Measurements from ENCODE around the gene GNB2.

Gene GNB2

GRCh38 chr7:100686201-100686821 lies 12.8 kb downstream of the GNB2 start:
- H3K4me3 ChIP-seq (ENCODE audit: low read depth, low read length), result no peak overlapping the region
- no peaks in the 10 kb centered on the region for H3K27me3 ChIP-seq (ENCODE audit: control insufficient read depth, insufficient read depth, low read length)
- peaks cover 84% of the 10 kb centered on the region for H3K36me3 ChIP-seq (ENCODE audit: control insufficient read depth, insufficient read depth, low read length)
- no peaks in the 10 kb centered on the region for H3K9me3 ChIP-seq (ENCODE audit: control insufficient read depth, insufficient read depth, low read length)
- no peak overlapping the region for H3K9ac ChIP-seq (ENCODE audit: low read depth, low read length)
- no peaks in the 10 kb centered on the region for H3K4me1 ChIP-seq (ENCODE audit: control insufficient read depth, insufficient read depth, low read length)

DNA sequence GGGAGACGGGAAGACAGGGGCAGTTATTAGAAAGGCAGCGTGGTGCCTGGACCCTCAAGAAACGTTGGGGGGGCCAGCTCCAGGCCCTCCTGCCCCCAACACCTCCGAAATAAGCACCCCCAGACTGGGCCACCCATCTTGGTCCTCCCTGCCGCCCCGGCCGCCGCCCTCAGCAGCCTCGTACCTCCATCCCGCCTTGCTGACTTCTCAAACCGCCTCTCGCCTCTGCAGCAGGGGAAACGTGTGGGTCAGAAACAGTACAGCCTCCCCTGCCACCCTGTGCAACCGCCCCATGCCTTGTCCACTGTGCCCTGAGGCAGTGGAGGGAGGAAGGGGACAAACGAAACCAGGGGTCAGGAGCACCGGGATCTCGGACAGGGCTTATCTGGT lies 13.3 kb downstream of the GNB2 start:
- Histone ChIP-seq H3K4me1 (ENCODE audit: control insufficient read depth, insufficient read depth, low read length) (peaks cover under 1% of the 10 kb centered on the region), H3K36me3 (ENCODE audit: control insufficient read depth, insufficient read depth, low read length) (peaks cover 80% of the 10 kb centered on the region), H3K4me3 (ENCODE audit: low read depth, low read length) (no peak overlapping the region), H3K27me3 (ENCODE audit: control insufficient read depth, insufficient read depth, low read length) (no peaks in the 10 kb centered on the region), H3K9ac (ENCODE audit: low read depth, low read length) (no peak overlapping the region), H3K9me3 (ENCODE audit: control insufficient read depth, insufficient read depth, low read length) (no peaks in the 10 kb centered on the region)

- H3K4me1 ChIP-seq (ENCODE audit: control insufficient read depth, insufficient read depth, low read length), result peaks cover 4% of the 10 kb centered on the region
- H3K9me3 ChIP-seq (ENCODE audit: control insufficient read depth, insufficient read depth, low read length), result no peaks in the 10 kb centered on the region
- peaks cover 76% of the 10 kb centered on the region for H3K36me3 ChIP-seq (ENCODE audit: control insufficient read depth, insufficient read depth, low read length)
- H3K9ac ChIP-seq (ENCODE audit: low read depth, low read length), result no peak overlapping the region
- no peaks in the 10 kb centered on the region for H3K27me3 ChIP-seq (ENCODE audit: control insufficient read depth, insufficient read depth, low read length)
- H3K4me3 ChIP-seq (ENCODE audit: low read depth, low read length), result no peak overlapping the region
These were observed 13.7 kb downstream of the GNB2 start for GRCh38 chr7:100687261-100687660.

DNA sequence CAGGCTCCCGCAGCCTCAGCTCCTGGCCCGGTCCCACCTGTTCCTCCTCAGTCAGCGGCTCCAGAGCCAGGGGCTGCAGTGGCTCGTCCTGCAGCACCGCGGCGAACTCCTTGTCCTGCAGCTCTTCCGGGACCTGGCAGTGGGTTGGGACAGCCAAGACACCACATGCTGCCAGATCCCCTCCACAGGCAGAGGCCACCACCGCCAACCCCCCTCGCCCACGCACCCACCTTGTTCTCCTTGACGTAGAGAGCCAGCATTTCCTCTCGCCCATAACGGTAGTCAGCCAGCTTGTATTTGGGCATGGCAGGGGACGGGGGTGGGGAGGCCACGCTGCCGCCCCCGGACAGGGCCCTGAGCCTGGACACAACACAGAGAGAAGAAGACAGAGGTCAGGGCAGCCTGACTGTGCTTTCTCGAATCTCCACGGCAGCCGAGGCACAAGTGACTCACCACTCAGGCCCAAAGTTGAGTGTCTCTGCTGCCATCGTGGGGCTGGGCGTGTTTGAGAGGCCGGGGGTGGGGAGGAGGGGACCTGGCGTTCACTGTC lies 14.3 kb downstream of the GNB2 start:
- Histone ChIP-seq H3K9ac (ENCODE audit: low read depth, low read length) (no peak overlapping the region), H3K4me1 (ENCODE audit: control insufficient read depth, insufficient read depth, low read length) (peaks cover 6% of the 10 kb centered on the region), H3K9me3 (ENCODE audit: control insufficient read depth, insufficient read depth, low read length) (no peaks in the 10 kb centered on the region), H3K4me3 (ENCODE audit: low read depth, low read length) (no peak overlapping the region), H3K36me3 (ENCODE audit: control insufficient read depth, insufficient read depth, low read length) (peaks cover 70% of the 10 kb centered on the region), H3K27me3 (ENCODE audit: control insufficient read depth, insufficient read depth, low read length) (no peaks in the 10 kb centered on the region)

DNA sequence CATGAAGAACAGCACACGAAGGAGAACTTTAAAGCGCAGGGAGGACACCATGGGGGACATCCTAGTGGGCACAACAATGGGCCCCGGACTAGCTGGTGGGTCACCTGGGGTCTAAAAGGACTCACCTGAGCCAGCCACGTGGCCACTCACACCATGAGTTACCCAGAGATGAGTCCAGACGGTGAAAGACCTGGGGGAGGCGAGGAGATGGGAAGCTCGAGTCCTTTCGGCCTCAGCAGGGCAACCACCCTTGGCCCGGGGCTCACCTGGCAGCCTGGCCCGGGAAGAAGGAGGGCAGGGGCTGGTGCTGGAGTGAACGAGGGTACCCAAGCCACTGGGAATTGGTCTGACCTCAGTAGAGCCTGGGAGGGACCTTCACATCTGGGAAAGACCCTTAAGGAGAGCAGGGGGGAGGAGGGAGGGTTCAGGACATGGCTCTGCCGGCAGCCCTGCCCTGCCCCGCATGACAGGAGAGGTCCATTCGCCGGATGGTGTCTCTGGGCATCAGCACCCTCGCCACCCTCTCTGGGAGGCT lies 14.9 kb downstream of the GNB2 start:
- H3K27me3 ChIP-seq (ENCODE audit: control insufficient read depth, insufficient read depth, low read length), result no peaks in the 10 kb centered on the region
- H3K36me3 ChIP-seq (ENCODE audit: control insufficient read depth, insufficient read depth, low read length), result peaks cover 64% of the 10 kb centered on the region
- H3K4me1 ChIP-seq (ENCODE audit: control insufficient read depth, insufficient read depth, low read length), result peaks cover 6% of the 10 kb centered on the region
- no peaks in the 10 kb centered on the region for H3K9me3 ChIP-seq (ENCODE audit: control insufficient read depth, insufficient read depth, low read length)
- H3K4me3 ChIP-seq (ENCODE audit: low read depth, low read length), result no peak overlapping the region
- H3K9ac ChIP-seq (ENCODE audit: low read depth, low read length), result no peak overlapping the region

DNA sequence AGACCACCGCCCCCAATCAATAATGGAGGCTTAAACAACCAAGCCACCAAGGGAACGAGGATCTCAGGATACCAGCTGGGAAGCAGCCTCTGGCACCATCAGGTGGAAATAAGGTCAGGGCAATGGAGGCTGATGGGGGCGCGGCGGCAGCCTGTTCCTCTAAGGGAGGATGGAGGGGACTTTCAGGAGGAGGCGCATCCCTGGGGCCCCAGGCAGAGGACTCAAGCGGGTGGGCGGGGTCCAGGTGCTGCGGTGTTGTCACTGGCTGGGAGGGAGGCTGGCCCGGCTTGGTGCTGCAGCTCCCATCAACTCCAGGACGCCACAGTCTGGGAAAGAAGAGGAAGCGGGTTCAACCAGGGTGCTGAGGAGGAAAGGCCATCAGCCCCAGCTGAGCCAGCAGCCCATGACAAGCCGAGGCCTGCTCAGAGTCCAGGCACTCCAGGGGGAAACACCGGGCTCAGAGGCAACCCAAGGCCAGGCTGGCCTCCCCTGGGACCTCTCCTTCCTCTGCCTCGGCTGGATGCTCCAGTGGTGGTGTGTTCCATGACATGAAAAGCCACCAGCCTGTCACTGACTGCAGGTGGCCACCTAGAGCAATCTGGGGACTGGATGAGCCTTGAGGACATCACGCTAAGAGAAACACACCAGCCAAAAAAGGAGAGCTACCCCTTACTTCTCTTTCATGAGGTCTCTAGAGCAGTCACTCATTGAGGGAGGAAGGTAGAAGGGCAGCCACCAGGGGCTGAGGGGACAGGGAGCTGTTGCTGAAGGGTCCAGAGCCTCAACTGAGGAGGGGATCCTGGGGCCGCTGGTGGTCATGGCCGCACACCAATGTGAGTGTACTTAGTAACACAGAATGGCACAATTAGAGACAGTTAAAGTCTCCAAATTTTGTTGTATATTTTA lies 15.9 kb downstream of the GNB2 start:
- peaks cover 6% of the 10 kb centered on the region for H3K4me1 ChIP-seq (ENCODE audit: control insufficient read depth, insufficient read depth, low read length)
- peaks cover 54% of the 10 kb centered on the region for H3K36me3 ChIP-seq (ENCODE audit: control insufficient read depth, insufficient read depth, low read length)
- H3K9ac ChIP-seq (ENCODE audit: low read depth, low read length), result no peak overlapping the region
- H3K4me3 ChIP-seq (ENCODE audit: low read depth, low read length), result no peak overlapping the region
- no peaks in the 10 kb centered on the region for H3K9me3 ChIP-seq (ENCODE audit: control insufficient read depth, insufficient read depth, low read length)
- no peaks in the 10 kb centered on the region for H3K27me3 ChIP-seq (ENCODE audit: control insufficient read depth, insufficient read depth, low read length)

DNA sequence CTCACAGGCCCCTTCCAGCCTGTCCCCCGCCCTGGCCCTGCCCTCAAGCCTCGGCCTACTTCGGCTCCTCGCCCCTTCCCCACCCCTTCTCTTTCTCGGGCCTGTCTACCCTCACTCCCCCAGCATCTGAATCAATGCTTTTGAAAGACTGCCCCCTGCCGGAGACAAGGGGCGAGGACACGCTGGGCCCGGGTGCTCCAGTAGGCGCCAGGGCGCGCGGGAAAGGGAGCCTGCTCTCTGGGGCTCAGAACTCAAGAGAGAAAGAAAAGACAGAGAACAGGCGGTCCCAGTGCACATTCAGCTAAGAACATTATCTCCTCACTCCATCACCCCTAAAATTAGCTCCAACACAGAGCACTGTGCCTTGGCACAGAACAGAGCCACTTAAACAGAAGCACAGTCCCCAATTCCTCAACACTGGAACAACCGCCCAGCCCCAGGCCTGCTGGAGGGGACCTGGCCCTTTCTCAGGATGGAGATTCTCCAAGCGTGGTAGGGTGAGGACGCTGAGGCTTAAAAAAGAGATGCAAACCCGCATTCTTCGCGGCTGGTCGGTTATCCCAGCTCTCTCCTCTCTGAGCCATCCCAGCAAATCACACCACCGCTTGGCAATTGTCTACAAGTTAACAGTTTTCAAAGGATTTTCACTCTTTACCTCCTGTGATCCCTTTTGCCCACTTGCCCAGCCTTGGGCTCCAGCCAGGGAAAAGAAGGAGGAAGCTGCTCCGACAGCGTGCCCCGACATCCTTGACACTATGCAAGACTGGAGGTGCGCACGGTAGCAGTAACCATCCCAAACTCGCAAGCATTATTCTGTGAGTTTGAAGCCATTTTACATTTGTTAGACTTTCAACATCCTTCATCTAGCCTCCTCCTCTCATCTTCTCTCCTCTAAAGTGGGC lies 18.4 kb downstream of the GNB2 start:
- Histone ChIP-seq H3K36me3 (ENCODE audit: control insufficient read depth, insufficient read depth, low read length) (peaks cover 30% of the 10 kb centered on the region), H3K4me3 (ENCODE audit: low read depth, low read length) (peak overlapping the region; percentile 94), H3K4me1 (ENCODE audit: control insufficient read depth, insufficient read depth, low read length) (peaks cover 7% of the 10 kb centered on the region), H3K27me3 (ENCODE audit: control insufficient read depth, insufficient read depth, low read length) (no peaks in the 10 kb centered on the region), H3K9ac (ENCODE audit: low read depth, low read length) (peak overlapping the region; percentile 87), H3K9me3 (ENCODE audit: control insufficient read depth, insufficient read depth, low read length) (no peaks in the 10 kb centered on the region)

DNA sequence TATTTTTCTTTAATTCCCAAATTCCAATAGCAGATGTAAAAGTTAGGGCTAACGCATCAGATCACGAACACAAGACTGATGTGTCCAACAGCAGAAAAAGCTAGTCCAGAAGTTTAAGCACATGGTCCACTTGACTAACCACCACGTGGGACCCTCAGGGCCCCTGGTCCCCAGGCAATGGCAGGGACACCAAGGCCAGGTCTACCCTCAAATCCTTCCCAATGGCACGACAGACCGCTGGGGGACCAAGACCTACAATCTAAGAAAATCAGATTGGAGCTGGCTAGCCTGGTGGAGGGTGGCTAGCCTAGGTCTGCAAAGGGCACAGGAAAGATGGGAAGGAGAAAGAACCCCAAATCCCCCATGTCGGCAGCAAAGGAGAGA lies 19.0 kb downstream of the GNB2 start:
- H3K36me3 ChIP-seq (ENCODE audit: control insufficient read depth, insufficient read depth, low read length), result peaks cover 24% of the 10 kb centered on the region
- no peaks in the 10 kb centered on the region for H3K9me3 ChIP-seq (ENCODE audit: control insufficient read depth, insufficient read depth, low read length)
- peaks cover 7% of the 10 kb centered on the region for H3K4me1 ChIP-seq (ENCODE audit: control insufficient read depth, insufficient read depth, low read length)
- H3K9ac ChIP-seq (ENCODE audit: low read depth, low read length), result peak overlapping the region; percentile 87
- peak overlapping the region; percentile 94 for H3K4me3 ChIP-seq (ENCODE audit: low read depth, low read length)
- H3K27me3 ChIP-seq (ENCODE audit: control insufficient read depth, insufficient read depth, low read length), result no peaks in the 10 kb centered on the region

GRCh38 chr7:100693312-100694097 lies 20.0 kb downstream of the GNB2 start:
- peaks cover 7% of the 10 kb centered on the region for H3K4me1 ChIP-seq (ENCODE audit: control insufficient read depth, insufficient read depth, low read length)
- H3K9me3 ChIP-seq (ENCODE audit: control insufficient read depth, insufficient read depth, low read length), result no peaks in the 10 kb centered on the region
- peak overlapping the region; percentile 87 for H3K9ac ChIP-seq (ENCODE audit: low read depth, low read length)
- H3K27me3 ChIP-seq (ENCODE audit: control insufficient read depth, insufficient read depth, low read length), result no peaks in the 10 kb centered on the region
- H3K36me3 ChIP-seq (ENCODE audit: control insufficient read depth, insufficient read depth, low read length), result peaks cover 15% of the 10 kb centered on the region
- H3K4me3 ChIP-seq (ENCODE audit: low read depth, low read length), result peak overlapping the region; percentile 94

DNA sequence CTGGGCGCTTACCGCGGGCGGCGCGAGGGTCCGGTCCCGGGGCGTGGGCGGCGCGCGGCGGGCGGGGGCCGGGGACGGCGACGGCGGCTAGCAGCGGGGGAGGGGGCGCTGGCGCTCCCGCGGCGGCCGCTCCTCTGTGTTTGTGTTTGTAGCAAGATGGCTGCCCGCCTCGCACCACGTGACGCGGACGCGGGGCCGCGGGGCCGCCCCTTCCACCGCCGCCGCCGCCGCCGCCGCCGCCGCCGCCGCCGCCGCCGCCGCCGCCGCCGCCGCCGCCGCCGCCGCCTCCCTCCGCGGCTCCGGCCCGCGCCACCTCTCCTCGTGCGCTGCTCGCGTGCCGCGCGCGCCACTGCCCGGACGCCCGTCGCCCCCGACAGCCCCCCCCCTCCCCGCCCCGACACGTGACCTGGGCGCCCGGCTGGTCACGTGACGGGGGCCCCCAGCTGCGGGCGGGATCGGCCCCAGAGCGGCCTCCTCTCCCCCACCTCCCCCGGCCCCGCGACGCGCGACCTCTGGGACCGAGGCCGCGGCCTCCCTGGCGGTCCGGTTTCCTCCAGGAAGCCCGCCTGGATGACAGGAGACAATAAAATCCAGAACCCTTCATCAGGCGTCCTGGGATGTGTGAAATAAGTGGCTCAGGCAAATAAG lies 20.7 kb downstream of the GNB2 start, which contains the start of gene GIGYF1:
Gene GIGYF1 (minus strand): TSS at position 153 of the 648 bp plus-strand sequence. CDS start 6,012 bp downstream, outside the sequence.
- peak within 1 kb of the TSS; percentile 87 for H3K9ac ChIP-seq (ENCODE audit: low read depth, low read length)
- H3K36me3 ChIP-seq (ENCODE audit: control insufficient read depth, insufficient read depth, low read length), result peaks cover 8% of the 10 kb centered on the region
- H3K4me3 ChIP-seq (ENCODE audit: low read depth, low read length), result peak within 1 kb of the TSS; percentile 94
- H3K4me1 ChIP-seq (ENCODE audit: control insufficient read depth, insufficient read depth, low read length), result peaks cover 7% of the 10 kb centered on the region
- H3K27me3 ChIP-seq (ENCODE audit: control insufficient read depth, insufficient read depth, low read length), result no peaks in the 10 kb centered on the region
- no peaks in the 10 kb centered on the region for H3K9me3 ChIP-seq (ENCODE audit: control insufficient read depth, insufficient read depth, low read length)

Measured in iPS-15b (cell line).